ENCODE results near the gene MMUT. TPM values are rescaled to one million over a fixed set of nuclear protein-coding genes. Genes with fewer than 3 reads are reported as not detected.
"Not testable (repeated sequence)": the region's sequence is repeated elsewhere in the genome, so short reads cannot be mapped to it uniquely, and the experiment has no call there.

Gene MMUT
- total and polyA plus RNA-seq, 2 donors, result 21.5 to 23.4 TPM

- 49% methylated on average over 3 of the region's 3 CpGs for WGBS
- H3K4me1 ChIP-seq (ENCODE audit: insufficient read depth), result no peaks in the 10 kb centered on the region
- no peaks in the 10 kb centered on the region for H3K36me3 ChIP-seq (ENCODE audit: insufficient read depth)
- DNase-seq (ENCODE audit: extremely low spot score), result no peak
- H3K4me3 ChIP-seq (ENCODE audit: low read depth, low read length), result no peak overlapping the region
- H3K27ac ChIP-seq (ENCODE audit: low read depth), result no peak overlapping the region
Measured at GRCh38 chr6:49401063-49401462, 62.0 kb downstream of the MMUT start.

GRCh38 chr6:49386667-49387508 lies 76.2 kb downstream of the MMUT start:
- H3K36me3 ChIP-seq (ENCODE audit: insufficient read depth); H3K4me3 ChIP-seq (ENCODE audit: low read depth, low read length); DNase-seq (ENCODE audit: extremely low spot score); H3K4me1 ChIP-seq (ENCODE audit: insufficient read depth); H3K27ac ChIP-seq (ENCODE audit: low read depth): not testable (repeated sequence)
- WGBS, result 91% methylated on average over 26 of the region's 28 CpGs

- no peak for DNase-seq (ENCODE audit: extremely low spot score)
- H3K27ac ChIP-seq (ENCODE audit: low read depth), result no peak overlapping the region
- 62% methylated on average over 2 of the region's 2 CpGs for WGBS
- H3K4me3 ChIP-seq (ENCODE audit: low read depth, low read length), result no peak overlapping the region
- no peaks in the 10 kb centered on the region for H3K4me1 ChIP-seq (ENCODE audit: insufficient read depth)
- H3K36me3 ChIP-seq (ENCODE audit: insufficient read depth), result no peaks in the 10 kb centered on the region
Measured at GRCh38 chr6:49384904-49385303, 78.1 kb downstream of the MMUT start.

Other genes starting within 250 kb of the MMUT start
- 15.9 TPM for gene CENPQ, start 117 bp upstream of the MMUT start, total RNA-seq
- 6.8 TPM for gene CENPQ, start 117 bp upstream of the MMUT start, polyA plus RNA-seq
- gene GLYATL3, start 36.7 kb upstream of the MMUT start, total RNA-seq, result not detected
- not detected for gene GLYATL3, start 36.7 kb upstream of the MMUT start, polyA plus RNA-seq
- 3.1 TPM for gene C6orf141, start 87.4 kb upstream of the MMUT start, total RNA-seq
- 2.3 TPM for gene C6orf141, start 87.4 kb upstream of the MMUT start, polyA plus RNA-seq
- gene RHAG, start 173.6 kb upstream of the MMUT start, total RNA-seq, result 1.0 TPM
- 0.24 TPM for gene RHAG, start 173.6 kb upstream of the MMUT start, polyA plus RNA-seq

Measured in urinary bladder (tissue), 4 donors.